WTC11 (cell line): Measurements from ENCODE around the gene E2F4. TPM values are rescaled to one million over a fixed set of nuclear protein-coding genes. Genes with fewer than 3 reads are reported as not detected.

ENCODE experiments used
- AR ChIP-seq: fragments of 250-450 bp; sonication (Bioruptor Pico); IDR thresholded peaks from 2 replicates; pipeline ENCODE4 v1.9.0; 2021; ENCODE audit warnings: mild to moderate bottlenecking
- ESRRA ChIP-seq: sonication (generic); formaldehyde crosslinking; IDR thresholded peaks from 2 replicates; pipeline ENCODE4 v1.8.1; 2022; ENCODE audit warnings: mild to moderate bottlenecking, missing genetic modification reagents, borderline replicate concordance
- IRF1 ChIP-seq: sonication (generic); formaldehyde crosslinking; IDR thresholded peaks from 2 replicates; pipeline ENCODE4 v1.8.0; 2023; ENCODE audit warnings: missing genetic modification reagents
- KAT7 ChIP-seq: sonication (generic); formaldehyde crosslinking; IDR thresholded peaks from 2 replicates; pipeline ENCODE4 v1.8.1; 2023; ENCODE audit warnings: missing genetic modification reagents, mild to moderate bottlenecking, borderline replicate concordance
- MXD4 ChIP-seq: fragments of 250-450 bp; sonication (Bioruptor Pico); IDR thresholded peaks from 2 replicates; pipeline ENCODE4 v1.8.0; 2021; ENCODE audit warnings: mild to moderate bottlenecking, moderate library complexity, borderline replicate concordance
- NFE2L1 ChIP-seq: sonication (generic); formaldehyde crosslinking; IDR thresholded peaks from 2 replicates; pipeline ENCODE4 v1.8.1; 2023; ENCODE audit warnings: missing genetic modification reagents
- NR3C1 ChIP-seq: sonication (generic); formaldehyde crosslinking; conservative IDR thresholded peaks from 2 replicates; pipeline ENCODE4 v1.8.1; 2023; ENCODE audit warnings: low read depth, mild to moderate bottlenecking, missing genetic modification reagents
- TCF7 ChIP-seq: sonication (generic); formaldehyde crosslinking; IDR thresholded peaks from 2 replicates; pipeline ENCODE4 v1.8.0; 2022; ENCODE audit warnings: mild to moderate bottlenecking, low read depth, missing genetic modification reagents, moderate library complexity
- TEAD4 ChIP-seq: sonication (generic); formaldehyde crosslinking; IDR thresholded peaks from 2 replicates; pipeline ENCODE4 v1.8.0; 2022; ENCODE audit warnings: mild to moderate bottlenecking, missing genetic modification reagents
- ZBTB21 ChIP-seq: sonication (generic); formaldehyde crosslinking; IDR thresholded peaks from 2 replicates; pipeline ENCODE4 v1.8.1; 2023; ENCODE audit warnings: mild to moderate bottlenecking, missing genetic modification reagents, borderline replicate concordance
- ZNF281 ChIP-seq: sonication (generic); formaldehyde crosslinking; IDR thresholded peaks from 2 replicates; pipeline ENCODE4 v1.8.0; 2023; ENCODE audit warnings: mild to moderate bottlenecking, missing genetic modification reagents
- ZNF396 ChIP-seq: fragments of 250-450 bp; sonication (Bioruptor Pico); IDR thresholded peaks from 2 replicates; pipeline ENCODE4 v1.8.0; 2021; ENCODE audit warnings: mild to moderate bottlenecking, moderate library complexity, borderline replicate concordance
- ZNF423 ChIP-seq: fragments of 250-450 bp; sonication (Bioruptor Pico); IDR thresholded peaks from 2 replicates; pipeline ENCODE4 v2.1.2; 2022; ENCODE audit warnings: mild to moderate bottlenecking, moderate library complexity
- total RNA-seq: library from RNA; stranded (reverse); gene quantifications from 3 replicates; pipeline ENCODE4 v1.2.3, GENCODE V29; 2021
- TF ChIP-seq, protein P1 (sequence below): sonication (generic); formaldehyde crosslinking; IDR thresholded peaks from 2 replicates; pipeline ENCODE4 v1.8.1; 2023; ENCODE audit warnings: mild to moderate bottlenecking, missing genetic modification reagents
- TF ChIP-seq, protein P2 (sequence below): sonication (generic); formaldehyde crosslinking; IDR thresholded peaks from 2 replicates; pipeline ENCODE4 v1.8.0; 2022; ENCODE audit warnings: mild to moderate bottlenecking, missing genetic modification reagents
- TF ChIP-seq, protein P3 (sequence below): sonication (generic); formaldehyde crosslinking; IDR thresholded peaks from 2 replicates; pipeline ENCODE4 v1.8.0; 2023; ENCODE audit warnings: missing genetic modification reagents, mild to moderate bottlenecking, borderline replicate concordance
- TF ChIP-seq, protein P4 (sequence below): fragments of 200-600 bp; IDR thresholded peaks from 2 replicates; pipeline ENCODE4 v1.8.0; 2022; ENCODE audit warnings: antibody characterized with exemption
- TF ChIP-seq, protein P5 (sequence below): sonication (generic); formaldehyde crosslinking; IDR thresholded peaks from 2 replicates; pipeline ENCODE4 v1.8.1; 2022; ENCODE audit warnings: low read depth, missing genetic modification reagents, borderline replicate concordance
- TF ChIP-seq, protein P6 (sequence below): fragments of 250-450 bp; sonication (Bioruptor Pico); IDR thresholded peaks from 2 replicates; pipeline ENCODE4 v1.9.0; 2021; ENCODE audit warnings: moderate library complexity, mild to moderate bottlenecking, inconsistent platforms, borderline replicate concordance

E2F4 gene
- total RNA-seq, 1 experiment from 2014 or later = 85.0 TPM

DNA sequence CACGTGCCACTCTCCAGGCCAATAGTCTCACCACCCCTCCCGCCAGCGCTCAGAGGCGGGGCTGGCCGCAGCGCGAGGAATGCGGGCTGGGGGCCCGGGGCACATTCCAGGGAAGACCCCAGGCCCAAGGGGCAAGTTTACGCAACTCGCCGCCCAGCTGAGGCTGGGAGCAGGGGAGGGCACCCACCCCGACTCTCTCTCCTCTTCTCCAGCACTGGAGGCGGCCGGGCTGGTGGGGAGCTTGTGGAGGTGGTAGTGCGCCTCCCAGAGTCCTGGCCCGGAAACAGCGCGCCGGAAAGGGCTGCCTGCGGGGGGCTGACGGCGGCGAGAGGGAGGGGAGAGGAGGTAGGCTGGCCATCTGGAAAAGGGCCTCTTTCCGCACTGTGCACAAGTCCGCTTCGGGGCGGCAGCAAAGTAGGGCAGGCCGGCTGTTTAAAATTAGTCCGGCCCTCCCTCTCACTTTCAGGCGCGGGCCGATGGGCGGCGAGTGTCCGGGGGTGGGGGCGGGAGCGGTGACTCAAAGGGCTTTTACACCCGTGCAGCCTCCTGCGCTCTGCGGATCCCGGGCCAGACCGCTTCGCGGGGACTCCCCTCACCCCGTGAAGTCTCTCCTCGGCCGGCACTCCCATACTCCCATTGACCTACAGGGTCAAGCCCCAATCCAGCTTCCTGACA lies 54.3 kb downstream of the E2F4 start (continued):
- TF ChIP-seq, protein P1, sequence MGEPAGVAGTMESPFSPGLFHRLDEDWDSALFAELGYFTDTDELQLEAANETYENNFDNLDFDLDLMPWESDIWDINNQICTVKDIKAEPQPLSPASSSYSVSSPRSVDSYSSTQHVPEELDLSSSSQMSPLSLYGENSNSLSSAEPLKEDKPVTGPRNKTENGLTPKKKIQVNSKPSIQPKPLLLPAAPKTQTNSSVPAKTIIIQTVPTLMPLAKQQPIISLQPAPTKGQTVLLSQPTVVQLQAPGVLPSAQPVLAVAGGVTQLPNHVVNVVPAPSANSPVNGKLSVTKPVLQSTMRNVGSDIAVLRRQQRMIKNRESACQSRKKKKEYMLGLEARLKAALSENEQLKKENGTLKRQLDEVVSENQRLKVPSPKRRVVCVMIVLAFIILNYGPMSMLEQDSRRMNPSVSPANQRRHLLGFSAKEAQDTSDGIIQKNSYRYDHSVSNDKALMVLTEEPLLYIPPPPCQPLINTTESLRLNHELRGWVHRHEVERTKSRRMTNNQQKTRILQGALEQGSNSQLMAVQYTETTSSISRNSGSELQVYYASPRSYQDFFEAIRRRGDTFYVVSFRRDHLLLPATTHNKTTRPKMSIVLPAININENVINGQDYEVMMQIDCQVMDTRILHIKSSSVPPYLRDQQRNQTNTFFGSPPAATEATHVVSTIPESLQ (CRISPR knock-in tag) = no peak
- TF ChIP-seq, protein P2, sequence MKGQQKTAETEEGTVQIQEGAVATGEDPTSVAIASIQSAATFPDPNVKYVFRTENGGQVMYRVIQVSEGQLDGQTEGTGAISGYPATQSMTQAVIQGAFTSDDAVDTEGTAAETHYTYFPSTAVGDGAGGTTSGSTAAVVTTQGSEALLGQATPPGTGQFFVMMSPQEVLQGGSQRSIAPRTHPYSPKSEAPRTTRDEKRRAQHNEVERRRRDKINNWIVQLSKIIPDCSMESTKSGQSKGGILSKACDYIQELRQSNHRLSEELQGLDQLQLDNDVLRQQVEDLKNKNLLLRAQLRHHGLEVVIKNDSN (CRISPR knock-in tag) = peak; percentile 94
- TF ChIP-seq KAT7 (CRISPR knock-in tag) (no peak), MXD4 (CRISPR knock-in tag) (no peak), ZBTB21 (CRISPR knock-in tag) (no peak), TCF7 (CRISPR knock-in tag) (no peak), TEAD4 (peak; percentile 88; the same call in 1 of the 2 replicates), AR (CRISPR knock-in tag) (no peak), NR3C1 (CRISPR knock-in tag) (no peak), ZNF396 (CRISPR knock-in tag) (no peak), NFE2L1 (peak; percentile 45; the same call in 1 of the 2 replicates), ESRRA (CRISPR knock-in tag) (no peak), IRF1 (no peak), ZNF281 (peak; percentile 82; the same call in 1 of the 2 replicates), ZNF423 (peak; percentile 65)
- TF ChIP-seq, protein P3, sequence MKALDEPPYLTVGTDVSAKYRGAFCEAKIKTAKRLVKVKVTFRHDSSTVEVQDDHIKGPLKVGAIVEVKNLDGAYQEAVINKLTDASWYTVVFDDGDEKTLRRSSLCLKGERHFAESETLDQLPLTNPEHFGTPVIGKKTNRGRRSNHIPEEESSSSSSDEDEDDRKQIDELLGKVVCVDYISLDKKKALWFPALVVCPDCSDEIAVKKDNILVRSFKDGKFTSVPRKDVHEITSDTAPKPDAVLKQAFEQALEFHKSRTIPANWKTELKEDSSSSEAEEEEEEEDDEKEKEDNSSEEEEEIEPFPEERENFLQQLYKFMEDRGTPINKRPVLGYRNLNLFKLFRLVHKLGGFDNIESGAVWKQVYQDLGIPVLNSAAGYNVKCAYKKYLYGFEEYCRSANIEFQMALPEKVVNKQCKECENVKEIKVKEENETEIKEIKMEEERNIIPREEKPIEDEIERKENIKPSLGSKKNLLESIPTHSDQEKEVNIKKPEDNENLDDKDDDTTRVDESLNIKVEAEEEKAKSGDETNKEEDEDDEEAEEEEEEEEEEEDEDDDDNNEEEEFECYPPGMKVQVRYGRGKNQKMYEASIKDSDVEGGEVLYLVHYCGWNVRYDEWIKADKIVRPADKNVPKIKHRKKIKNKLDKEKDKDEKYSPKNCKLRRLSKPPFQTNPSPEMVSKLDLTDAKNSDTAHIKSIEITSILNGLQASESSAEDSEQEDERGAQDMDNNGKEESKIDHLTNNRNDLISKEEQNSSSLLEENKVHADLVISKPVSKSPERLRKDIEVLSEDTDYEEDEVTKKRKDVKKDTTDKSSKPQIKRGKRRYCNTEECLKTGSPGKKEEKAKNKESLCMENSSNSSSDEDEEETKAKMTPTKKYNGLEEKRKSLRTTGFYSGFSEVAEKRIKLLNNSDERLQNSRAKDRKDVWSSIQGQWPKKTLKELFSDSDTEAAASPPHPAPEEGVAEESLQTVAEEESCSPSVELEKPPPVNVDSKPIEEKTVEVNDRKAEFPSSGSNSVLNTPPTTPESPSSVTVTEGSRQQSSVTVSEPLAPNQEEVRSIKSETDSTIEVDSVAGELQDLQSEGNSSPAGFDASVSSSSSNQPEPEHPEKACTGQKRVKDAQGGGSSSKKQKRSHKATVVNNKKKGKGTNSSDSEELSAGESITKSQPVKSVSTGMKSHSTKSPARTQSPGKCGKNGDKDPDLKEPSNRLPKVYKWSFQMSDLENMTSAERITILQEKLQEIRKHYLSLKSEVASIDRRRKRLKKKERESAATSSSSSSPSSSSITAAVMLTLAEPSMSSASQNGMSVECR (CRISPR knock-in tag) = peak; percentile 76; the same call in 1 of the 2 replicates
- TF ChIP-seq, protein P4, sequence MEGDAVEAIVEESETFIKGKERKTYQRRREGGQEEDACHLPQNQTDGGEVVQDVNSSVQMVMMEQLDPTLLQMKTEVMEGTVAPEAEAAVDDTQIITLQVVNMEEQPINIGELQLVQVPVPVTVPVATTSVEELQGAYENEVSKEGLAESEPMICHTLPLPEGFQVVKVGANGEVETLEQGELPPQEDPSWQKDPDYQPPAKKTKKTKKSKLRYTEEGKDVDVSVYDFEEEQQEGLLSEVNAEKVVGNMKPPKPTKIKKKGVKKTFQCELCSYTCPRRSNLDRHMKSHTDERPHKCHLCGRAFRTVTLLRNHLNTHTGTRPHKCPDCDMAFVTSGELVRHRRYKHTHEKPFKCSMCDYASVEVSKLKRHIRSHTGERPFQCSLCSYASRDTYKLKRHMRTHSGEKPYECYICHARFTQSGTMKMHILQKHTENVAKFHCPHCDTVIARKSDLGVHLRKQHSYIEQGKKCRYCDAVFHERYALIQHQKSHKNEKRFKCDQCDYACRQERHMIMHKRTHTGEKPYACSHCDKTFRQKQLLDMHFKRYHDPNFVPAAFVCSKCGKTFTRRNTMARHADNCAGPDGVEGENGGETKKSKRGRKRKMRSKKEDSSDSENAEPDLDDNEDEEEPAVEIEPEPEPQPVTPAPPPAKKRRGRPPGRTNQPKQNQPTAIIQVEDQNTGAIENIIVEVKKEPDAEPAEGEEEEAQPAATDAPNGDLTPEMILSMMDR = no peak
- TF ChIP-seq, protein P5, sequence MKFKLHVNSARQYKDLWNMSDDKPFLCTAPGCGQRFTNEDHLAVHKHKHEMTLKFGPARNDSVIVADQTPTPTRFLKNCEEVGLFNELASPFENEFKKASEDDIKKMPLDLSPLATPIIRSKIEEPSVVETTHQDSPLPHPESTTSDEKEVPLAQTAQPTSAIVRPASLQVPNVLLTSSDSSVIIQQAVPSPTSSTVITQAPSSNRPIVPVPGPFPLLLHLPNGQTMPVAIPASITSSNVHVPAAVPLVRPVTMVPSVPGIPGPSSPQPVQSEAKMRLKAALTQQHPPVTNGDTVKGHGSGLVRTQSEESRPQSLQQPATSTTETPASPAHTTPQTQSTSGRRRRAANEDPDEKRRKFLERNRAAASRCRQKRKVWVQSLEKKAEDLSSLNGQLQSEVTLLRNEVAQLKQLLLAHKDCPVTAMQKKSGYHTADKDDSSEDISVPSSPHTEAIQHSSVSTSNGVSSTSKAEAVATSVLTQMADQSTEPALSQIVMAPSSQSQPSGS = no peak
- TF ChIP-seq, protein P6, sequence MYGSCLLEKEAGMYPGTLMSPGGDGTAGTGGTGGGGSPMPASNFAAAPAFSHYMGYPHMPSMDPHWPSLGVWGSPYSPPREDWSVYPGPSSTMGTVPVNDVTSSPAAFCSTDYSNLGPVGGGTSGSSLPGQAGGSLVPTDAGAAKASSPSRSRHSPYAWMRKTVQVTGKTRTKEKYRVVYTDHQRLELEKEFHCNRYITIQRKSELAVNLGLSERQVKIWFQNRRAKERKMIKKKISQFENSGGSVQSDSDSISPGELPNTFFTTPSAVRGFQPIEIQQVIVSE (CRISPR knock-in tag) = no peak
